ENCODE results near the gene TMEM171.

Gene TMEM171

DNA sequence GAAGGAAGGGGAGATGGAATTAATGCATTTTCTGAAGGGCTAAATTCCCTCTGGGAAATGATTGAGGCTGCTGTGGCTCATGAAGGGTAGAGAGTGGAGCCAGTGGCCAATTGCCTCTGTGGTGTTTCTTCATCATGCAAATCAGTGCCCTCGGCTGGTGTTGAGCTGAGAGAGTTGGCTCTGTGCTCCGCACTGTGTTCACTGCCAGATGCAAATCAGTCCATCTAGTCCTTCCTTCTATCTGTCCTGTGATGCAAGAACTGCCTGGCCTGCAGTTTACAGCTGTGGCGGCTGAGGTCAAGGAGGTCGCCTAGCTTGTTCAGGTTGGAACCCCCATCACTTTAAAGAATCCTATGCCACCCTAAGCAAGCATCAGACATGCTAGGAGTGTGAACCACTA, 6.0 kb downstream of the TMEM171 start:
- no peaks in the 10 kb centered on the region for H3K27me3 ChIP-seq (ENCODE audit: control insufficient read depth in 1 of 2, insufficient read depth in 1 of 2, low read length in 2 of 2)
- no peak overlapping the region for H3K27ac ChIP-seq (ENCODE audit: low read length, poor library complexity, severe bottlenecking)
- H4K8ac ChIP-seq (ENCODE audit: low read length), result no peak overlapping the region
- H3K4me1 ChIP-seq (ENCODE audit: control insufficient read depth, insufficient read depth, low read depth, low read length), result peaks cover 36% of the 10 kb centered on the region
- WGBS, result 80% methylated on average over 4 of the region's 4 CpGs
- H4K91ac ChIP-seq (ENCODE audit: low read length), result no peak overlapping the region
- no peak overlapping the region for H2BK15ac ChIP-seq (ENCODE audit: low read depth, poor library complexity, severe bottlenecking)
- no peaks in the 10 kb centered on the region for H3K9me3 ChIP-seq (ENCODE audit: control insufficient read depth, low read length)
- H3K14ac ChIP-seq (ENCODE audit: low read length in 2 of 2), result no peak overlapping the region
- no peak overlapping the region for H2AFZ ChIP-seq (ENCODE audit: low read depth, low read length)
- peaks cover 55 to 63% of the 10 kb centered on the region in 2 experiments for H3K36me3 ChIP-seq (ENCODE audit: control insufficient read depth in 1 of 2, insufficient read depth in 2 of 2, low read depth in 1 of 2, low read length in 2 of 2)
- H3K18ac ChIP-seq (ENCODE audit: low read depth in 1 of 2, low read length in 2 of 2), result no peak overlapping the region
- no peak overlapping the region for H3K4me3 ChIP-seq (ENCODE audit: insufficient read depth in 1 of 2, low read depth in 1 of 2, low read length in 2 of 2)
- peaks cover 37% of the 10 kb centered on the region for H3K79me1 ChIP-seq (replicated peaks; ENCODE audit: low read length, poor library complexity, severe bottlenecking)
- no peak overlapping the region for H3K4me2 ChIP-seq (ENCODE audit: low read length, poor library complexity, severe bottlenecking)
- H2BK12ac ChIP-seq (ENCODE audit: low read length in 2 of 2), result no peak overlapping the region
- no peak overlapping the region for H2BK120ac ChIP-seq (ENCODE audit: low read depth, low read length)
- H3K4ac ChIP-seq (ENCODE audit: low read depth in 1 of 2, low read length in 2 of 2), result no peak overlapping the region
- H2BK5ac ChIP-seq (ENCODE audit: low read depth, low read length, poor library complexity, severe bottlenecking), result no peak overlapping the region
- H3K23ac ChIP-seq (ENCODE audit: low read length in 2 of 2), result no peak overlapping the region
- no peak overlapping the region for H3K9ac ChIP-seq (ENCODE audit: low read length)
- no peak overlapping the region for H2AK5ac ChIP-seq (ENCODE audit: low read length, severe bottlenecking)
- no peak for DNase-seq

DNA sequence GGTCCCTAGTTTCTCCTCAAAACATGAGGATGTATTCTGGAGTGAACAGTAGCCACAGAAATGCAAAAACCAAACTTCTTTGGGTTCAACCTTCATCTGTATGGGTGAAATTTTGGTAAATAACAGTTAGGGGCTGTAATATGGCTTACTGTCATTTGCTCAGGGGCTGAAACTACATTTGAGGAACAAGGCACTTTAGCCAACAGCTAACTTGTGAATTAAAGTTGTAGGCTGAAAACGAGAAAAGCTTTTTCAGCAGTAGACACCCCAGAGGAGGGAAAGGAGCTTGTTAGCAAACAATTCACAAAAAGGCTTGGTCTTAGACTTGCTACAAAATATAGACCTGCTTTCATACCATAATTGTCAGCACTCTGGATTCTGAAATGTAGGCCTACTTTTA, 6.6 kb downstream of the TMEM171 start:
- H3K4me3 ChIP-seq (ENCODE audit: insufficient read depth in 1 of 2, low read depth in 1 of 2, low read length in 2 of 2), result no peak overlapping the region
- H3K9me3 ChIP-seq (ENCODE audit: control insufficient read depth, low read length), result no peaks in the 10 kb centered on the region
- H3K4ac ChIP-seq (ENCODE audit: low read depth in 1 of 2, low read length in 2 of 2), result no peak overlapping the region
- peaks cover 37% of the 10 kb centered on the region for H3K79me1 ChIP-seq (replicated peaks; ENCODE audit: low read length, poor library complexity, severe bottlenecking)
- no peak overlapping the region for H2BK12ac ChIP-seq (ENCODE audit: low read length in 2 of 2)
- WGBS, result 100% methylated on average over 1 of the region's 1 CpG
- H4K91ac ChIP-seq (ENCODE audit: low read length), result no peak overlapping the region
- H3K4me2 ChIP-seq (ENCODE audit: low read length, poor library complexity, severe bottlenecking), result no peak overlapping the region
- no peak overlapping the region for H3K14ac ChIP-seq (ENCODE audit: low read length in 2 of 2)
- no peak overlapping the region for H2AK5ac ChIP-seq (ENCODE audit: low read length, severe bottlenecking)
- no peak overlapping the region for H2AFZ ChIP-seq (ENCODE audit: low read depth, low read length)
- peaks cover 38% of the 10 kb centered on the region for H3K4me1 ChIP-seq (ENCODE audit: control insufficient read depth, insufficient read depth, low read depth, low read length)
- H3K18ac ChIP-seq (ENCODE audit: low read depth in 1 of 2, low read length in 2 of 2), result no peak overlapping the region
- H3K9ac ChIP-seq (ENCODE audit: low read length), result no peak overlapping the region
- H3K23ac ChIP-seq (ENCODE audit: low read length in 2 of 2), result no peak overlapping the region
- no peak overlapping the region for H3K27ac ChIP-seq (ENCODE audit: low read length, poor library complexity, severe bottlenecking)
- H3K36me3 ChIP-seq (ENCODE audit: control insufficient read depth in 1 of 2, insufficient read depth in 2 of 2, low read depth in 1 of 2, low read length in 2 of 2), result peaks cover 55 to 69% of the 10 kb centered on the region in 2 experiments
- no peak overlapping the region for H2BK5ac ChIP-seq (ENCODE audit: low read depth, low read length, poor library complexity, severe bottlenecking)
- no peaks in the 10 kb centered on the region for H3K27me3 ChIP-seq (ENCODE audit: control insufficient read depth in 1 of 2, insufficient read depth in 1 of 2, low read length in 2 of 2)
- no peak for DNase-seq
- H4K8ac ChIP-seq (ENCODE audit: low read length), result no peak overlapping the region
- H2BK120ac ChIP-seq (ENCODE audit: low read depth, low read length), result no peak overlapping the region
- H2BK15ac ChIP-seq (ENCODE audit: low read depth, poor library complexity, severe bottlenecking), result no peak overlapping the region

DNA sequence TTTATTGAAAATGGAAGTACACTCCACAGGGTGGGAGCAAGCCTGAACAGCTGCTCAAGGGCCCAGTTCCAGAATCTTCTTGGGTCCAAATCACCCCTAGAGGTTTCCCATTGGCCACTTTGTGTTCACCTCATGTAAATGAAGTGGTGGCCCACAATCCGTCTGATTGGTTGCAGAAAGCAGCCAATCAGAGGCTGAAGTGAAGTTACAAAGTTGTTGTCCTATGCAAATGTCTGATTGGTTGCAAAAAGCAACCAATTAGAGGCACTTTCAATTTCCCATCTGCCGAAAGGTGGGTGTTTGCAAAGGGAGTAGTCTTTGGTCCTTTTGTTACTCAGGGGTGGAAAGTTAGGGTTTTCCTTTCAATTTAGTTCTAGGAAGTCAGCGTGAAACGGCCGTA, 8.8 kb downstream of the TMEM171 start:
- Histone ChIP-seq H3K23ac (ENCODE audit: low read length in 2 of 2) (no peak overlapping the region), H3K4ac (ENCODE audit: low read depth in 1 of 2, low read length in 2 of 2) (no peak overlapping the region), H3K9me3 (ENCODE audit: control insufficient read depth, low read length) (no peaks in the 10 kb centered on the region), H3K4me1 (ENCODE audit: control insufficient read depth, insufficient read depth, low read depth, low read length) (peaks cover 27% of the 10 kb centered on the region), H2BK12ac (ENCODE audit: low read length in 2 of 2) (no peak overlapping the region), H4K91ac (ENCODE audit: low read length) (no peak overlapping the region), H4K8ac (ENCODE audit: low read length) (no peak overlapping the region), H3K79me1 (replicated peaks; ENCODE audit: low read length, poor library complexity, severe bottlenecking) (peaks cover 33% of the 10 kb centered on the region), H2AK5ac (ENCODE audit: low read length, severe bottlenecking) (no peak overlapping the region), H2BK5ac (ENCODE audit: low read depth, low read length, poor library complexity, severe bottlenecking) (no peak overlapping the region), H2AFZ (ENCODE audit: low read depth, low read length) (no peak overlapping the region), H3K27ac (ENCODE audit: low read length, poor library complexity, severe bottlenecking) (no peak overlapping the region), H2BK120ac (ENCODE audit: low read depth, low read length) (no peak overlapping the region), H2BK15ac (ENCODE audit: low read depth, poor library complexity, severe bottlenecking) (no peak overlapping the region), H3K14ac (ENCODE audit: low read length in 2 of 2) (no peak overlapping the region), H3K27me3 (ENCODE audit: control insufficient read depth in 1 of 2, insufficient read depth in 1 of 2, low read length in 2 of 2) (no peaks in the 10 kb centered on the region), H3K36me3 (ENCODE audit: control insufficient read depth in 1 of 2, insufficient read depth in 2 of 2, low read depth in 1 of 2, low read length in 2 of 2) (peaks cover 44 to 62% of the 10 kb centered on the region in 2 experiments), H3K4me3 (ENCODE audit: insufficient read depth in 1 of 2, low read depth in 1 of 2, low read length in 2 of 2) (no peak overlapping the region), H3K9ac (ENCODE audit: low read length) (no peak overlapping the region), H3K4me2 (ENCODE audit: low read length, poor library complexity, severe bottlenecking) (no peak overlapping the region), H3K18ac (ENCODE audit: low read depth in 1 of 2, low read length in 2 of 2) (no peak overlapping the region)
- no peak for DNase-seq
- 95% methylated on average over 5 of the region's 5 CpGs for whole genome bisulfite sequencing

DNA sequence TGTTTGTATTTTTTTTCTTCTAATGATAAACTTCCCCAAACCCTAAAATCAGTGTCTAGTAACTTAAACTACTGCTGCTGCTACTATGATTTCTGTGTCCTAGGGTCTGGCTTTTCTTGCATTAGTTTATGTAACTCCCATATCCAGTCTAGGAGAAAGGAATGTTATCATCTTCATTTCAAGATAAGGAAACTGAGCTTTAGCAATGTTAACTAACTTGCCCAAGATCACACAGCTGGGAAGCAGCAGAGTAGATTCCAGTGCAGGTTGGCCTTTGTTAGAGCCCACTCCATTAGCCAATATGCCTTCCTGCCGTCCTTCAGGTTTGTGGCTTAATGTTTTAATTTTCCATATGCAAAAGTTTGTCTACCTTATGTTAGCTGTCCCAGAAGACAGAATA, 10.4 kb downstream of the TMEM171 start:
- Histone ChIP-seq H2BK5ac (ENCODE audit: low read depth, low read length, poor library complexity, severe bottlenecking) (no peak overlapping the region), H3K4ac (ENCODE audit: low read depth in 1 of 2, low read length in 2 of 2) (no peak overlapping the region), H3K18ac (ENCODE audit: low read depth in 1 of 2, low read length in 2 of 2) (no peak overlapping the region), H2BK12ac (ENCODE audit: low read length in 2 of 2) (no peak overlapping the region), H3K4me2 (ENCODE audit: low read length, poor library complexity, severe bottlenecking) (no peak overlapping the region), H2AK5ac (ENCODE audit: low read length, severe bottlenecking) (no peak overlapping the region), H3K4me3 (ENCODE audit: insufficient read depth in 1 of 2, low read depth in 1 of 2, low read length in 2 of 2) (no peak overlapping the region), H3K27ac (ENCODE audit: low read length, poor library complexity, severe bottlenecking) (no peak overlapping the region), H3K9ac (ENCODE audit: low read length) (no peak overlapping the region), H2BK15ac (ENCODE audit: low read depth, poor library complexity, severe bottlenecking) (no peak overlapping the region), H4K91ac (ENCODE audit: low read length) (no peak overlapping the region), H3K23ac (ENCODE audit: low read length in 2 of 2) (no peak overlapping the region), H2BK120ac (ENCODE audit: low read depth, low read length) (no peak overlapping the region), H4K8ac (ENCODE audit: low read length) (no peak overlapping the region), H3K79me1 (replicated peaks; ENCODE audit: low read length, poor library complexity, severe bottlenecking) (peaks cover 27% of the 10 kb centered on the region), H3K9me3 (ENCODE audit: control insufficient read depth, low read length) (no peaks in the 10 kb centered on the region), H3K14ac (ENCODE audit: low read length in 2 of 2) (no peak overlapping the region), H3K4me1 (ENCODE audit: control insufficient read depth, insufficient read depth, low read depth, low read length) (peaks cover 32% of the 10 kb centered on the region), H3K27me3 (ENCODE audit: control insufficient read depth in 1 of 2, insufficient read depth in 1 of 2, low read length in 2 of 2) (peaks cover 0 to under 1% of the 10 kb centered on the region in 2 experiments), H2AFZ (ENCODE audit: low read depth, low read length) (no peak overlapping the region), H3K36me3 (ENCODE audit: control insufficient read depth in 1 of 2, insufficient read depth in 2 of 2, low read depth in 1 of 2, low read length in 2 of 2) (peaks cover 30 to 45% of the 10 kb centered on the region in 2 experiments)
- 93% methylated on average over 1 of the region's 1 CpG for WGBS
- DNase-seq, result no peak

All from mesenchymal stem cell (in vitro differentiated cells and primary cell).